HG03175 (cell line): ENCODE results near the gene SSH2.
"Not testable (repeated sequence)": the region's sequence is repeated elsewhere in the genome, so short reads cannot be mapped to it uniquely, and the experiment has no call there.

ENCODE experiments used
- ATAC-seq: cut with Tn5 transposase; IDR thresholded peaks from one replicate; pipeline ENCODE4 v1.9.1; 2021; ENCODE audit warnings: mild to moderate bottlenecking, moderate library complexity; ENCODE audit not compliant: unreplicated experiment

SSH2 gene

DNA sequence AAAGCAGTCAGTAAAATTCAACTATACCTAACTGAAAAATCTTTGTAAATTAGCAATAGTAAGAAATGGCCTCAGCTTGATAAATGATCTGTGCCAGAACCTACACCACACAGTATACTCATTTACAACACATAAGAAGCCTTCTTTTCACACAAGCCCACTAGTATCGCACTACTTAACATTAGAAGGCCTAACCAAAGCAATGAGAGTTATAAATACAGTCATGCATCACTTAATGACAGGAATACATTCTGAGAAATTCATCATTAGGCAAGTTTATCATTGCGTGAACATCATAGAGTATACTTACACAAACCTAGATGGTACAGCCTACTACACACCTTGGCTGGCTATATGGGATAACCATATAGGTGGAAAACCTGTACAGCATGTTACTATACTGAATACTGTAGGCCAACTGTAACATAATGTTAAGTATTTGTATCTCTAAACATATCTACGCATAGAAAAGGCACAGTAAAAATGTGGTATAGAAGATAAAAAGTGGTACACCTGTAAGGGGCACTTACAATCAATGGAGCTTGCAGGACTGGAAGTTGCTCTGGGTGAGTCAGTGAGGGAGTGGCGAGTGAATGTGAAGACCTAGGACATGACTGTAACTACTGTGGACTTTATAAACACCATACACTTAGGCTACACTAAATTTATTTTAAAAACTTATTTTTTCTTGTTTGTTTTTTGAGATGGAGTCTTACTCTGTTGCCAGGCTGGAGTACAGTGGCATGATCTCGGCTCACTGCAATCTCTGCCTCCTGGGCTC lies 180.8 kb downstream of the SSH2 start:
- no peak for ATAC-seq

GRCh38 chr17:29748400-29748799 lies 181.6 kb downstream of the SSH2 start:
- ATAC-seq: no peak

- no peak for ATAC-seq
Observed at GRCh38 chr17:29747660-29748059, 182.4 kb downstream of the SSH2 start.

DNA sequence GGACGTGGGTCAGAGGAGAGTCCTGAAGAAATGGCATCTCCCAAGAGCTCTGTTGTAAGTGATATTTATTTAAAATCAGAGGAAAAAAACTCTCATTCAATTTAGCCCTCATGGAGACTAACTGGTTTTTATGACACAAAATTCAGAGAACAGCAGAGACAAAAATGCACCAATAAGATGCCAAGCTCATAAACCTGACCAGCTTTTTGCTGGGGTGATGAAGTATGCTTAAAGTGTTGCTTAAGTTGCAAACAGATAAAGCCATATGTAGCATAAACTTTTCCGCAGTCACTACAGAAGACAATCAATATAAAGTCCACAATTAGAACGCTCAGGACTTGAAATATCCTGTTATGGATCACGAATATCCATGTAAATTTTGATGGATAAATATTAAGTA lies 183.4 kb downstream of the SSH2 start:
- no peak for ATAC-seq

DNA sequence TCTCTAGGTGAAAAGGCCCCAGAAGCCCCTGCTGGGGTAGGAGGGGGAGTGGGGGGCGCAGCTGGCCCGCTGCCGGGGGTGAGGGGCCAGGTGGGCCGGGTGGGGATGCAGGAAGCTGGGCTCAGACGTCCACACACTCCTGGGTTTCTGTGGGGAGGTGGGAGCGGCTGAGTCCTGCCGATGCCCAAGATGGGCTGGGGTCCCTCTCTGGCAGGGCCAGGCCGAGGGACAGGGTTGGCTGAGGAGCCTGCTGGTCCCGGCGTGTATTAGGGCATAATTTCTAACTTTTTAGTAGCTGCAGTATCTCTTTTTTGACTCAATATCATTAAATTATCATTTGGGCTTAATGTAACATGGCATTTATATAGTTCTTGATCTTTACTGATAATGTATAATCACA lies 185.9 kb downstream of the SSH2 start:
- ATAC-seq: no peak

DNA sequence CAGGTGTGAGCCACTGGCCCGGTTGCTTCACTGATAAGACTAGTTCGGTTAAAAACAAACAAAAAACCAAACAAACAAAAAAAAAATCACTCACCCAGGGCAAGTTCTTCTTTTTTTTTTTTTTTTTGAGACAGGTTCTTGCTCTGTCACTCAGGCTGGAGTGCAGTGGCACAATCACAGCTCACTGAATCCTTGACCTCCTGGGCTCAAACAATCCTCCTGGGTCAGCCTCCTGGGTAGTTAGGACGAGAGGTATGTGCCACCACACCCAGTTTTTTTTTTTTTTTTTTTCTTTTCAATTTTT lies 187.9 kb downstream of the SSH2 start:
- no peak for ATAC-seq

GRCh38 chr17:29740017-29740416 lies 190.0 kb downstream of the SSH2 start:
- no peak for ATAC-seq

GRCh38 chr17:29734640-29735039 lies 195.4 kb downstream of the SSH2 start:
- ATAC-seq: no peak

- no peak for ATAC-seq
Observed at GRCh38 chr17:29733166-29733565, 196.9 kb downstream of the SSH2 start.

GRCh38 chr17:29732613-29733012 lies 197.4 kb downstream of the SSH2 start:
- no peak for ATAC-seq

DNA sequence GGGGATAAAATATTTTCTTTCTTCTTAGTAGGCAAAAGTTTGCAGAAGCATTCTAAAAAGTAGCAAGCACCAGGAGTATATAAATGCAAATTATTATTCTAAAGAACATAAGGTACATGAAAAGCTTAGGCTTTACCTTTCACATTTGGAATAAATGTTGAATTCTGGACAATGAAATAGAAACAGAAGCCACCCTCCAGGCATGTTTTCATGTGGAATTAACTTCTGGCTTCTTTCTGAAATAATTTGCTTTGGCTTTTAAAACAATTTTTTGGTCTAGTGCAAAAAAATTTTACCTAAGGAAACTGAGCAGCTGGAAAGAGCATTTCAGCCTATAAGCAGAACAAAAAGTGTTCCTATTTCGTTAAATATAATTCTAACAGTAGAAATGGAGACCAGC lies 197.8 kb downstream of the SSH2 start:
- ATAC-seq: no peak

DNA sequence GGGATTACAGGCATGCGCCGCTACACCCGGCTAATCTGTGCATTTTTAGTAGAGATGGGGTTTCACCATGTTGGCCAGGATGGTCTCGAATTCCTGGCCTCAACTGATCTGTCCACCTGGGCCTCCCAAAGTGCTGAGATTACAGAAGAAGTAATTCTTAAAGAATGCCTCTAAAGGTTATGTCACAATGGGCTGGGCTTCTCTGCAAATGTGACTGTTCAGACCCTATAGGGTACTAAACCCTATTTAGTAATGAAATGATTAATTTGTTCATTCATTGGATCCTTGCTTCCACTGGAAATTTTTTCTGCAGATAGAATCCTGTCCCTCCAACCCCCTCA lies 198.5 kb downstream of the SSH2 start:
- ATAC-seq: no peak

- ATAC-seq: no peak
Observed at GRCh38 chr17:29728490-29728889, 201.5 kb downstream of the SSH2 start.

- no peak for ATAC-seq
Observed at GRCh38 chr17:29726715-29727252, 203.2 kb downstream of the SSH2 start.

DNA sequence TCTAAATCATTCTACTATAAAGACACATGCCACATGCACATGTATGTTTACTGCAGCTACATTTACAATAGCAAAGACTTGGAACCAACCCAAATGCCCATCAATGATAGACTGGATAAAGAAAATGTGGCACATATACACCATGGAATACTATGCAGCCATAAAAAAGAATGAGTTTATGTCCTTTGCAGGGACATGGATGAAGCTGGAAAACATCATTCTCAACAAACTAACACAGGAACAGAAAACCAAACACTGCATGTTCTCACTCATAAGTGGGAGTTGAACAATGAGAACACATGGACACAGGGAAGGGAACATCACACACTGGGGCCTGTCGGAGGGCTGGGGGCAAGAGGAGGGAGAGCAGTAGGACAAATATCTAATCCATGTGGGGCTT lies 204.6 kb downstream of the SSH2 start:
- ATAC-seq: not testable (repeated sequence)

- no peak for ATAC-seq
Observed at GRCh38 chr17:29723278-29724047, 206.6 kb downstream of the SSH2 start.

DNA sequence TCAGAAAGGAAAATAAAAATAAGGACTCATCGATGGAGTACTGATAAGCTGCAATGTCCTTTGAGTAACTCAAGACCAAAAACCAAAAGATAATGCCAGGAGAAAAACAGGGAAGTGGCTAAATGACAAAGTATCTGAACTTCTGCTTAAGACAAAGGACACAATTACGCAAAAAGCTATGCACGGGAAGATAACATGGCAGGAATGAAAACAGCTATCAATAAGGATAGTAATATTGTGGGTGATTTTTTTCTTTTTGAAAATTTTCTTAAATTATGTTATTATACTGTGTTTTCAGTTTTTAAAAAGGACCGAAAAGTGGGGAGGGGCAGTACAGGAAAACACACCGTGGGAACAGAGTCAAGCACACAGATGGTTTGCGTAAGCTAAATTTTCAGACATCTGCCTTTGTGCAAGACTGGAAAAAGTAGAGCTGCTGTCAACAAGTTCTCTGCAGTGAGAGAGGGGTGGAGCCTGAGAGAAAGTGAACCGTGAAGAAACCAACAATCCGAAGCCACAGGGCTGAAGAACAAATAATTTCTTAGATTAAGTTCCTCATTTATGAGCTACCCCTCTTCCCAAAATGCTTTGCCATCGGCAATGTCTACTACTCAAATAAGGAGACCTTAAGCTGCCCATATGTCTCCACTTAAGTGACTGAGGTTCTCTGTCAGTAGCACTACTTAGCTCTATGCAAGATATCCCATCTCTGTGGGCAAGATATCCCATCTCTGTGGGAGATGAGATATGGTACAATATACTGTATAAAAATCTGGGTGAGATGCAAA lies 207.4 kb downstream of the SSH2 start:
- peak; percentile 80 for ATAC-seq

DNA sequence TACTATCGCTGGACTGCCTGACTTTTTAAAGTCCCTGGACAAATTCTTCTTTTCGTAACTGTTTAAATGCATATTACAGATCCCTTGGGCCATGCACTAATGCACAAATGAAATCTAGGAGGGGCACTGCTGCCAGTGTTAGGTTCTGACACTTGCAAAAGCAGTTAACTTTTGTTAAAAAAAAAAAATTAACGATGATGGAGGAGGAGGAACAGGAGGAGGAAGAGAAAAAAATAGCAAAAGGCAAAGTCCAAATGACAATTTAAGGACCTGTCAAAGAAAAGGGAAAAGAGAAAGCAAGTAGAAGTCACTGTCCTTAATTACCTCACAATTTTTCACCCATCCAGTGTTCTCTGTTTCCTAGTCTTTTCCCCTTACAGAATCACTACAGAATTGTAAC lies 209.5 kb downstream of the SSH2 start:
- no peak for ATAC-seq

- no peak for ATAC-seq
Observed at GRCh38 chr17:29719469-29719868, 210.6 kb downstream of the SSH2 start.

GRCh38 chr17:29718446-29719039 lies 211.5 kb downstream of the SSH2 start:
- ATAC-seq: no peak

GRCh38 chr17:29717817-29718216 lies 212.2 kb downstream of the SSH2 start:
- ATAC-seq: no peak
